Calu3 (cell line): ENCODE data around the gene CNOT10. TPM values are rescaled to one million over a fixed set of nuclear protein-coding genes. Genes with fewer than 3 reads are reported as not detected.

Source experiments
- BruUV-seq: library from RNA; stranded (reverse); fragments of 400-500 nt; replicated peaks from 2 replicates; lab custom pipeline; 2021; lab: Mats Ljungman, UMichigan
- CTCF ChIA-PET: fragments of 300-600 bp; sonication (Branson Sonifier 250); formaldehyde crosslinking; loops from one replicate; lab custom pipeline; 2022; ENCODE audit warnings: antibody characterized with exemption; lab: Charles Lee
- DNase-seq: peaks from one replicate; pipeline ENCODE4 v3.0.0; 2022
- H3K27ac Mint-ChIP-seq: one replicate; pipeline ENCODE4 v1.8.0; 2022; ENCODE audit warnings: mixed read lengths; ENCODE audit not compliant: unreplicated experiment
- H3K27me3 Mint-ChIP-seq: one replicate; pipeline ENCODE4 v1.8.0; 2022; ENCODE audit warnings: mixed read lengths; ENCODE audit not compliant: unreplicated experiment
- H3K36me3 Mint-ChIP-seq: one replicate; pipeline ENCODE4 v1.8.0; 2022; ENCODE audit warnings: mild to moderate bottlenecking, moderate library complexity, mixed read lengths; ENCODE audit not compliant: insufficient read depth, unreplicated experiment
- H3K4me1 Mint-ChIP-seq: one replicate; pipeline ENCODE4 v1.8.0; 2022; ENCODE audit warnings: mild to moderate bottlenecking, low read depth, mixed read lengths; ENCODE audit not compliant: unreplicated experiment
- H3K4me3 Mint-ChIP-seq: one replicate; pipeline ENCODE4 v1.8.0; 2022; ENCODE audit warnings: mild to moderate bottlenecking, low read depth, moderate library complexity, mixed read lengths; ENCODE audit not compliant: unreplicated experiment
- H3K9me3 Mint-ChIP-seq: one replicate; pipeline ENCODE4 v1.8.0; 2022; ENCODE audit warnings: low read depth, mixed read lengths; ENCODE audit not compliant: unreplicated experiment
- intact Hi-C: fragments of 100-400 bp; cut with micrococcal nuclease; formaldehyde crosslinking; loops from one replicate; pipeline ENCODE4 v1.10.0; 2022; ENCODE audit not compliant: unreplicated experiment
- total RNA-seq: library from RNA; stranded (reverse); gene quantifications from 2 replicates; pipeline ENCODE4 v1.2.3, GENCODE V29; 2022
- TF ChIP-seq, protein P1 (sequence below): fragments of 200-600 bp; IDR thresholded peaks from one replicate; pipeline ENCODE4 v1.8.0; 2022; ENCODE audit warnings: antibody characterized with exemption; ENCODE audit not compliant: unreplicated experiment

CNOT10 gene
- total RNA-seq, 1 experiment from 2014 or later = 41.4 TPM

DNA sequence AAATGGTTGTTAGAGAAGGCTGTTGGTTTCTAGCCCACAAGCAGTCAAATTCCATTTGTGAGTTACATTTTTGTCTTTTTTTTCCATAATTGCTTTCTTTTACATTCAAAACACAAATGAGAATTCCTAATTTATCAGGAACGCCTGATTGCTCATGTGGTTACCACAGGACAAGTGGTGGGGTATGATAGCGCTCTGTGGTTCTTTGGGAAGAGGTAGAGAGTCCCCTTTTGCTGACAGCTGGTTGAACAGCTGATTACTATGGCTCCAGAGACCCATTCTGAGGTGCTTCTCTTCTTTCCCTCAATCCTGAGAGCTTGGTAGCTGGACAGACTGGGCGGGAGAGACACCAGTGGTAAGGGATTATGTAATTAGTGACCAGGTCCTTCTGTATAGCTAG, 24.4 kb downstream of the CNOT10 start:
- Mint-ChIP-seq H3K27ac (no peak overlapping the region), H3K27me3 (no peaks in the 10 kb centered on the region)

DNA sequence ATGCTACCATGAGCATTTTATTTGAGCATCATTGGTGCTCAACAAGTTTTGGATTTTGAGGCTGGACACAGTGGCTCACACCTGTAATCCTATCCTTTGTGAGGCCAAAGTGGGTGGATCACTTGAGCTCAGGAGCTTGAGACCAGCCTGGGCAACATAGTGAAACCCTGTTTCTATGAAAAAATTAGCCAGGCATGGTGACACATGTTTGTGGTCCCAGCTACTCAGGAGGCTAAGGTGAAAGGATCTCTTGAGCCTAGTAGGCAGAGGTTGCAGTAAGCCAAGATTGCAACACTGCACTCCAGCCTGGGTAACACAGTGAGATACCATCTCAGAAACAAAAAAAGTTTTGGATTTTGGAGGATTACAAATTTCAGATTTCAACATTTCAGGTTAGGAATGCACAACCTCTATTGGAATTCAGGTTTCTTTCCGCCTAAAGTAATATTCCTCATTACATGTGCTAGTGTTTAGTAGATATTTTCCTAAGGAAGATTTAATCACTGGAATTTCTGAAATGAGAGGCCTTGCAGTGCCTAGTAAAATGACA, 27.6 kb downstream of the CNOT10 start:
- CTCF ChIA-PET = no interaction called here
- H3K4me3 Mint-ChIP-seq = no peak overlapping the region
- no peaks in the 10 kb centered on the region for H3K4me1 Mint-ChIP-seq
- TF ChIP-seq, protein P1, sequence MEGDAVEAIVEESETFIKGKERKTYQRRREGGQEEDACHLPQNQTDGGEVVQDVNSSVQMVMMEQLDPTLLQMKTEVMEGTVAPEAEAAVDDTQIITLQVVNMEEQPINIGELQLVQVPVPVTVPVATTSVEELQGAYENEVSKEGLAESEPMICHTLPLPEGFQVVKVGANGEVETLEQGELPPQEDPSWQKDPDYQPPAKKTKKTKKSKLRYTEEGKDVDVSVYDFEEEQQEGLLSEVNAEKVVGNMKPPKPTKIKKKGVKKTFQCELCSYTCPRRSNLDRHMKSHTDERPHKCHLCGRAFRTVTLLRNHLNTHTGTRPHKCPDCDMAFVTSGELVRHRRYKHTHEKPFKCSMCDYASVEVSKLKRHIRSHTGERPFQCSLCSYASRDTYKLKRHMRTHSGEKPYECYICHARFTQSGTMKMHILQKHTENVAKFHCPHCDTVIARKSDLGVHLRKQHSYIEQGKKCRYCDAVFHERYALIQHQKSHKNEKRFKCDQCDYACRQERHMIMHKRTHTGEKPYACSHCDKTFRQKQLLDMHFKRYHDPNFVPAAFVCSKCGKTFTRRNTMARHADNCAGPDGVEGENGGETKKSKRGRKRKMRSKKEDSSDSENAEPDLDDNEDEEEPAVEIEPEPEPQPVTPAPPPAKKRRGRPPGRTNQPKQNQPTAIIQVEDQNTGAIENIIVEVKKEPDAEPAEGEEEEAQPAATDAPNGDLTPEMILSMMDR = no peak
- DNase-seq = no peak
- intact Hi-C loops = no loop called here
- H3K36me3 Mint-ChIP-seq = peaks cover 6% of the 10 kb centered on the region
- BruUV-seq = no TSS peak
- H3K27me3 Mint-ChIP-seq = no peaks in the 10 kb centered on the region
- H3K27ac Mint-ChIP-seq = no peak overlapping the region
- H3K9me3 Mint-ChIP-seq = no peaks in the 10 kb centered on the region

More for the DNA sequence above, 24.4 kb downstream of the CNOT10 start:
- no peaks in the 10 kb centered on the region for H3K9me3 Mint-ChIP-seq
- BruUV-seq = no TSS peak
- CTCF ChIA-PET = no interaction called here
- H3K36me3 Mint-ChIP-seq = peaks cover 6% of the 10 kb centered on the region
- no peak for DNase-seq
- TF ChIP-seq, protein P1 = no peak
- H3K4me3 Mint-ChIP-seq = no peak overlapping the region
- intact Hi-C loops = no loop called here
- H3K4me1 Mint-ChIP-seq = no peaks in the 10 kb centered on the region

DNA sequence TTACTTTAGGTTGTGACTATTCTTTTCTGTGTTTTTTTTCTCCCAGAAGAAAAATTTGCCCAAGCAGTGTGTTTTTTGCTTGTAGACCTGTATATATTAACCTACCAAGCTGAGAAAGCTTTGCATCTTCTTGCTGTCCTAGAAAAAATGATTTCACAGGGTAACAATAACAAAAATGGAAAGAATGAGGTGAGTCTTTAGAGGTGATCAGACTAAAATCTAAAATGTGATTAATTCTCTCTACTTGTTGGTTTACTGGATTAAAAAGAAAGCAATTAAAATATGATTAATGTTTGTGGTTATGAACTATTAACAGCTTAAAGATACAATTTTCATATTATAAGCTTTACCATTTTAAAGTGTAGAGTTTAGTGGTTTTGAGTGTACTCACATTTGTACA, 28.2 kb downstream of the CNOT10 start:
- no peaks in the 10 kb centered on the region for H3K4me1 Mint-ChIP-seq
- peaks cover 6% of the 10 kb centered on the region for H3K36me3 Mint-ChIP-seq
- CTCF ChIA-PET = no interaction called here
- H3K4me3 Mint-ChIP-seq = no peak overlapping the region
- no peak for DNase-seq
- TF ChIP-seq, protein P1 = no peak
- no TSS peak for BruUV-seq
- no peaks in the 10 kb centered on the region for H3K9me3 Mint-ChIP-seq
- intact Hi-C loops = no loop called here
- H3K27me3 Mint-ChIP-seq = no peaks in the 10 kb centered on the region
- no peak overlapping the region for H3K27ac Mint-ChIP-seq

DNA sequence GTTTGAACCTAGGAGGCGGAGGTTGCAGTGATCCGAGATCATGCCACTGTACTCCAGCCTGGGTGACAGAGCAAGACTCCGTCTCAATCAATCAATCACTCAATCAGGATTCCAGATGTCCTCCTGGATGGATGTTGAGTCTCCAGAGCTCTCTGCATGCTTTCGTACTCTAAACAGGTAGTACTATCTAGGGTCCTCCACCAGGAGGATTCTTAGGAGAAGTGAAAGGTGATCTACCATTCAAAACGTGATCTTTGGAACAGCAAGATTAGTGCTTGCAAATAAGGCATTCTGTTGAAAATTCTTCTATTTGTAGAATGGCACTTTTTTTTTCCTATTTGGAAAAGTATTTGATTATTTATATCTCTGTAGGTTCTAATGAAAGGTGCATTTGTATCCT, 34.3 kb downstream of the CNOT10 start:
- BruUV-seq = no TSS peak
- Mint-ChIP-seq H3K36me3 (peaks cover 11% of the 10 kb centered on the region), H3K27ac (no peak overlapping the region), H3K4me1 (no peaks in the 10 kb centered on the region), H3K4me3 (no peak overlapping the region), H3K9me3 (no peaks in the 10 kb centered on the region), H3K27me3 (no peaks in the 10 kb centered on the region)
- no peak for DNase-seq
- TF ChIP-seq, protein P1 = no peak
- CTCF ChIA-PET = no interaction called here
- intact Hi-C loops = no loop called here
